Measurements from ENCODE around the gene STRIP2.

The STRIP2 gene

GRCh38 chr7:129433847-129434674 is at the start of gene STRIP2:
STRIP2 (plus strand) TSS chr7:129434432; CDS start chr7:129434473, 41 bp downstream.
- no peak for TF ChIP-seq CTCF (IDR thresholded peaks at IDR 0.05; ENCODE audit: borderline replicate concordance, insufficient read depth, low read depth, low read length)
- H3K4me3 ChIP-seq (ENCODE audit: low read depth, low read length), result peak within 1 kb of the TSS; percentile 87

- no peak for TF ChIP-seq CTCF (IDR thresholded peaks at IDR 0.05; ENCODE audit: borderline replicate concordance, insufficient read depth, low read depth, low read length)
- H3K4me3 ChIP-seq (ENCODE audit: low read depth, low read length), result no peak overlapping the region
These were observed 49.1 kb upstream of the STRIP2 start for GRCh38 chr7:129385116-129385515.

GRCh38 chr7:129385598-129385997 is 48.6 kb upstream of the STRIP2 start:
- H3K4me3 ChIP-seq (ENCODE audit: low read depth, low read length), result no peak overlapping the region
- no peak for TF ChIP-seq CTCF (IDR thresholded peaks at IDR 0.05; ENCODE audit: borderline replicate concordance, insufficient read depth, low read depth, low read length)

- TF ChIP-seq CTCF (IDR thresholded peaks at IDR 0.05; ENCODE audit: borderline replicate concordance, insufficient read depth, low read depth, low read length), result no peak
- H3K4me3 ChIP-seq (ENCODE audit: low read depth, low read length), result no peak overlapping the region
These were observed 47.7 kb upstream of the STRIP2 start for GRCh38 chr7:129386506-129386905.

GRCh38 chr7:129387537-129387936 is 46.7 kb upstream of the STRIP2 start:
- TF ChIP-seq CTCF (IDR thresholded peaks at IDR 0.05; ENCODE audit: borderline replicate concordance, insufficient read depth, low read depth, low read length), result no peak

GRCh38 chr7:129388333-129389098 is 45.7 kb upstream of the STRIP2 start:
- TF ChIP-seq CTCF (IDR thresholded peaks at IDR 0.05; ENCODE audit: borderline replicate concordance, insufficient read depth, low read depth, low read length), result no peak
- H3K4me3 ChIP-seq (ENCODE audit: low read depth, low read length), result no peak overlapping the region

More at GRCh38 chr7:129387537-129387936, 46.7 kb upstream of the STRIP2 start:
- H3K4me3 ChIP-seq (ENCODE audit: low read depth, low read length), result no peak overlapping the region

Measured in GM12875 (cell line).